OCI-M2 (cell line): ENCODE data around the gene SLC6A8.

Source experiments
- DNase-seq: peaks from one replicate; lab custom pipeline; 2025; ENCODE audit not compliant: unreplicated experiment; lab: John Stamatoyannopoulos, UW

Gene SLC6A8

DNA sequence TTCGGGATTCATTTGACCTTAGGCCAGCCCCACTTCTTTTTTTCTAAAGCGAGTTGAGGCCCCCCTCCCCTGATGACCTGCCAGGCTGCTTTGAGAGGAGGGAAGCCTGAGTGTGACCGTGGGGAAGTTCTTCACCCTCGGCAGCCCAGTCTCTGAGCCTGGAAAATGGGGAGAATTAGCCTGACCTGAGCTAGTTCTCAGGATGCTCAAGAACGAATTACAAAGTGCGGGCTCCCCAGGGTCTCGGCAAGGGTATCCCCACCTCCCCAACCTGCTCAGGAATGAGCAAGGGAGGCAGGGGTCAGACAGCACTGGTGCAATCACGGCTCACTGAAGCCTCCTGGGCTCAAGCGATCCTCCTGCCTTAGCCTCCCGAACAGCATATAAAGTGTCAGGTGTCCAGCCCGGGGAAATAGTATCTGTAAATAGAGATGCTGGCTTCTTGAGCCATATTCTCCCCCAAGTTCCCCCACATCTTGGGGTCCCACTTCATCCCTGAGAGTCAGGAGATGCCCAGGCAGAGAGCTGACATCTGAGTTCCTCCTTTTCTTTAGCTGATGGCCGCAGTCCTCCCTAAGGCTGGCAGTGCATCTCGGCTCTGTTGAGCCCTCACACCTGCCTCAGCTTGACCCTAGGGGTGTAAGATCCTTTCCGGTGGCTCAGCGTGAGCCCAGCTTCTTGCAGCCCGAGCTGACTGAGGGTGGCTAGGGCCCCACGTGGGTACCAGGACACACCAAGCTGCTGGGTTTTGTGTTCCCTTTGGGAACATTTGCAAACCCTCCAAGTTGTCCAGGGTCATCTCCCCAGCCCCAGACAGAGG lies 39.2 kb upstream of the SLC6A8 start:
- no peak for DNase-seq

DNA sequence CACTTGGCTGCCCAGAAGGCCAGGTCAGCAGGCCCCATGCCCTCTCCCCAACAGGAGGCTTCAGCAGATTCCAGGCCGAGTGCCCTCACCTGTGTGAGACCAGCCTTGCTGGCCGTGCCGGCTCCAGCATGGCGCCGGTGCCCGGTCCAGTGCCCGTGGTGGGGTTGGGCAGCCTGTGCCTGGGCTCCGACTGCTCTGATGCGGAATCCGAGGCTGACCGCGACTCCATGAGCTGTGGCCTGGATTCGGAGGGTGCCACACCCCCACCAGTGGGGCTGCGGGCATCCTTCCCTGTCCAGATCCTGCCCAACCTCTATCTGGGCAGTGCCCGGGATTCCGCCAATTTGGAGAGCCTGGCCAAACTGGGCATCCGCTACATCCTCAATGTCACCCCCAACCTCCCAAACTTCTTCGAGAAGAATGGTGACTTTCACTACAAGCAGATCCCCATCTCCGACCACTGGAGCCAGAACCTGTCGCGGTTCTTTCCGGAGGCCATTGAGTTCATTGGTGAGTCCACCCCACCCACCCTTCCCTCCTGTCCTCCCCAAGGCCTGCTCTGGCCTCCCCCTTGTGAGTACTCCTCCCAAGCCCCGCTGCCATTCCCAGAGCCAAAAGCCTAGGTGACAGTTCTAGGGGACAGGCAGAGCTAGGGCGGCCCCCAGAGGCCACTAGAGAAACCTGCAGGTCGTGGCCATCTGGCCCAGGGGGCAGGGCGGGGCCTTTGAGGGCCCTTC lies 38.4 kb upstream of the SLC6A8 start:
- no peak for DNase-seq

DNA sequence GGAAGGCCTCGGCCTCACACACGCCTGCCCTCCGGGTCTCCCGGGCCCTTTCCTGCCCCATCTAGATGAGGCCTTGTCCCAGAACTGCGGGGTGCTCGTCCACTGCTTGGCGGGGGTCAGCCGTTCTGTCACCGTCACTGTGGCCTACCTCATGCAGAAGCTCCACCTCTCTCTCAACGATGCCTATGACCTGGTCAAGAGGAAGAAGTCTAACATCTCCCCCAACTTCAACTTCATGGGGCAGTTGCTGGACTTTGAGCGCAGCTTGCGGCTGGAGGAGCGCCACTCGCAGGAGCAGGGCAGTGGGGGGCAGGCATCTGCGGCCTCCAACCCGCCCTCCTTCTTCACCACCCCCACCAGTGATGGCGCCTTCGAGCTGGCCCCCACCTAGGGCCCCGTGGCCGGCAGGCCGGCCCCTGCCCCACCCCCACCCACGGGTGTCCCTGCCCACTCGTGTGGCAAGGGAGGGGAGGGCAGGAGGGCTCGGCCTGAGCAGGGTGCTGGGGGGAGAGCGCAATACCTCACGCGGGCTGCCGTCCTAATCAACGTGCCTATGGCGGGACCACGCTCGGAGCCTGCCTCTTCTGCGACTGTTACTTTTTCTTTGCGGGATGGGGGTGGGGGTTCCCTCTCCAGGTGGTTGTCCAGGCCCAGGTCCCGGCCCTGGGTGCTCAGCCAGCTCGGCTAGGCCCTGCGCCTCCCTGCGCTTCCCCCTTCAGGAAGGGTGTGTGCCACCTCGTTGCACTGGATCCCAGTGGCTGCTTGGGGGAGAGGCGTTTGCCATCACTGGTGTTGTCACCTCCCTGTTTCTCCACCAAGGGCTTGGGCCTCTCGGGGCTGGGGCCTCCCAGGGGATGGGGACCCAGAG lies 37.6 kb upstream of the SLC6A8 start:
- DNase-seq, result no peak

DNA sequence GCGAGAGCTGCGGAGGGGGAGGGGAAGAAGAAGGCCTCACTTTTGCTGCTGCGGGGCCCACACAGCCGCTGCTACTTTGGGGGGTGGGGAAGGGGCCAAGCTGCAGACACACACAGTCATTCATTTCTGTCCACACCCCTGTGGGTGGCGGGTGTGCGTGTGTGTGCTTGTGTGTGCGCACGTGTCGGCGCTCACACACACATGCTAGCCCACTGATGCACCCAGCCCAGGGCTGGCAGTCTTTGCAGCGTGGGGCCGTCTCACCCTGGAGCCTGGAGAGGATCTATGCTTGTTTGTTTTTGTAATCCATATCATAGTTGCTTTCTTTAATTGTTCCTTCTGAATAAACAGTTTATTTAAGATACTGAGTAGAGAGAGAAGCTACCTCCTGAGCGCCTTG lies 36.8 kb upstream of the SLC6A8 start:
- no peak for DNase-seq

DNA sequence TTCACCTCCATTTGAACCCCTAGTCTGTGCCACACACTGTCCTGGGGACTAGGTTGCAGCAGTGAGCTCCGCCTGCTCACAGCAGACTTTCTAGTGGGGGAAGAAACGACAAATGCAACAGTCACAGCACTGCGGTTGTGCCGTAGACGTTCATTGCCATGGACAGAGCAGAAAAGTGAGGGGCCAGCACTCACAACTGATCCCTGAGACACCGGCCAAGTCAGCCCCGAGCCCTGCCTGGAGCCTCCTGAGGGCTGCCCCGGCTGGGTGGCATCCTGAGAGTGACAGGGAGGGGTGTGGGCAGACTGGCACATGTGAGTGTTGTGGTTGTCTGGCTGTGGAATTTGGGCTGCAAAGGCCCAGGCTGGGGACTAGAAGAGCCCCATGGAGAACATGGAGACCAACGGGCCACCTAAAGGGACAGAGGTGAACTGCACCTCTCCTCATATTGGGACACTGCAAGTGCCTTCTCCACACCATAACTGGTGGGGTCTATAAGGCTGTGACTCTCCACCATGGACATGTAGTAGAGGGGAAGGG lies 36.1 kb upstream of the SLC6A8 start:
- no peak for DNase-seq

DNA sequence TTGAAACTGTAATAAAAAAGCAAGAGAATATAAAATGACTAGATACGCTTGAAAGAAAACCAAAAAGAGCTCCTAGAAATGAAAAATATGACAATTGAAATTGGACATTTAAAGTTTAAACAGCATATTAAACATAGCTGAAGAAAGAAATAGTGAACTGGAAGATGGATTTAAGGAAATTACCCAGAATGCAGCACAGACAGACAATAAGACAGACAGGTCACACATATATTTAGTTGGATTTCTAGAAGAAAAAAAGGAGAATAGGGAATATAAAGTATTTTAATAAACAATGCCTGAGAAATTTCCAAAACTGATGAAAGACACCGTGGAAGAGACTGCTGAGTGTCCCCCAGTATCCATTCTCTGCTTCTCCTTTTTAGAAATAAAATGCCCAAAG lies 34.2 kb upstream of the SLC6A8 start:
- no peak for DNase-seq

DNA sequence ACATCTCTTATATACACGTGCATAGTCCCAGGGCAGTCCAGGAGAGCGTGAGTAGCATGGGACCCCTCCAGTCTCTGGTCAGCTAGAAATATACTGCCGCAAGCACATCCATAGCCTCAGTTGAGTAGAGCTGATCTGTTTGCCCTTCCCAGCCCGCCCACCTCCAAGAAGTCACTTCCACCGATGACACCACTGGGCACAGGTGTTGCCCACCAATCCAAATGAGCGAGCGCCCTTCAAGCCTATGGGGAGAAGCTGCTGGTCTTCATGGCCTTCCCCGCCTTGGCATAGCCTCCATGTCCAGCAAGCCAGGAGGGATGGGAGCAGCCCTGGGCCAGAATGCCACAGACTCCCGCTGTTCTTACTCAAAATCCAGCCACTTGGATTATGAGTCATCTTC lies 30.6 kb upstream of the SLC6A8 start:
- DNase-seq, result no peak

DNA sequence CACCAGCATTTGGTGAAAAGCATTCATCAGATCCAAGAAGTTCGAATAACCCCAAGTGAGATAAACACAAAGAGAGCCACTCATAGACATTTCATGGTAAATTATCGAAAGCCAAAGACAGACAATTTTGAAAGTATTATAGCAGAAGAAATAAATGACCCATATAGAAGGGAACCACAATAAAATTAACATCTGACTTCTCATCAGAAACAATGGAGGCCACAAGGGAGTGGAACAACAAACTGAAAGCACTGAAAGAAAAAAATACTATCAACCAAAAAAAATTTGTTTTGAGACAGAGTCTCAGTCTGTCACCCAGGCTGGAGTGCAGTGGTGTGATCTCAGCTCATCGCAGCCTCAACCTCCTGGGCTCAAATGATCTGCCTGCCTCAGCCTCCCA lies 28.5 kb upstream of the SLC6A8 start:
- DNase-seq, result no peak

DNA sequence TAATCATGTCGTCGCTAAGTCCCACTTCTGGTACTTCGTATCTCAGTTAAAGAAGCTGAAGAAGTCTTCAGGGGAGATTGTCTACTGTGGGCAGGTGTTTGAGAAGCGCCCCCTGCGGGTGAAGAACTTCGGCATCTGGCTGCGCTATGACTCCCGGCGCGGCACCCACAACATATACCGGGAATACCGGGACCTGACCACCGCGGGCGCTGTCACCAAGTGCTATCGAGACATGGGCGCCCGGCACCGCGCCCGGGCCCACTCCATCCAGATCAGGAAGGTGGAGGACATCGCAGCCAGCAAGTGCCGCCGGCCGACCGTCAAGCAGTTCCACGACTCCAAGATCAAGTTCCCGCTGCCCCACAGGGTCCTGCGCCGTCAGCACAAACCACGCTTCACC lies 25.5 kb upstream of the SLC6A8 start:
- no peak for DNase-seq

DNA sequence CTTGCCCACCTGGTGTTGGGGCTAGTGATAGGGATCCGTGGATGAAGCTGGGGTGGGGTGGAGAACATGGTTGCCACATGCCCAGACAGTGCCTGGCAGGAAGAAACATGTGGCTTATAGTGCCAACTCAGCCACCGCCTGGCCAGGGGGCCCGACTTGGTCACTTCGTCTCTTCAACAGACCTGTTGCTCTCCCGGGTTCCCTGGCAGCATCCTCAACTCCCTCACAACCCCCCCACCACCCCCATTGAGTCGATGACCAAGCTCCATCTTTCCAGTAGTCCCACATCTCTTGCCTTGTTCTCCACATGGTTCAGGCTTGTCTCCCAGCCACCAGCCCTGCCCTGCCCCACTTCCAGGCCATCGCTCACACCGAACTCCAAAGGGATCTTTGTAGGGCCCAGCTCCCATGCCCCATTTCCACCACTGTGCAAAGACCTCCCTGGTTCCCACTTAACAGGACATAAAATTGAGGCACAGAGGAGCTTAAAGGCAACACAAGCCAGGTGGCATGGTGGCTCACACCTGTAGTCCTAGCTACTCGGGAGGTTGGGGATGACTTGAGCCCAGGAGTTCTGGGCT lies 21.9 kb upstream of the SLC6A8 start:
- no peak for DNase-seq

DNA sequence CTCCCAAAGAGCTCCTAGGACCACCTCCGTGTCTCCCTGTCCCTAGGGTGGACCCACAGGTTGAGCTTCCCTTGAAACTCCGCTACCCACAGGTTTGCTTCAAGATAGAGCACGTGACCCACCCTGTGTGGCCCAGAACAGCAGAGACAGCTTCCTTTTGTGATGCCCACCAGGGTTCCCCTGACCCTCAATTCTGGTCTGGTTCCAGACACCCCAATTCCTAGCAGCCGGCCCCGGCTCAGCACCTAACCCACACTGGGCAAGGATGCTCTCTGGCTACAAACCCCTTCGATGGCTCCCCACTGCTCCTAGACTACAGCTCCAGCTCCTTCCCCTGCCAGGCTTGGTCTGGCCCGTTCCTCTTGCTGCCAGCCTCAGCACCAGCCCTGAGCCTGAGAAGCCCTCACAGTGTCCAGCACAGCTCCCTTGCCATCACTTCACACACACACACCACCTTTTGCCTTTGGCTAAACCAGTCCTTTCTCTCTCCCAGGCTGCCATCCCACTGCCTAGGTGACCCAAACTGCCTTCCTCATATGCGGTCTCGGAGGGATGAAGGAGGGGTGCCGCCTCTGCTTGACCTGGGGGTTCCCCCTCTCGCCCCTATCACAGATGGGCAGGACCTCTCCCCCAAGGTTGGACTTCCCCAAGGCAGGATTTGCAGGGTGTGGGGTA lies 20.3 kb upstream of the SLC6A8 start:
- no peak for DNase-seq

DNA sequence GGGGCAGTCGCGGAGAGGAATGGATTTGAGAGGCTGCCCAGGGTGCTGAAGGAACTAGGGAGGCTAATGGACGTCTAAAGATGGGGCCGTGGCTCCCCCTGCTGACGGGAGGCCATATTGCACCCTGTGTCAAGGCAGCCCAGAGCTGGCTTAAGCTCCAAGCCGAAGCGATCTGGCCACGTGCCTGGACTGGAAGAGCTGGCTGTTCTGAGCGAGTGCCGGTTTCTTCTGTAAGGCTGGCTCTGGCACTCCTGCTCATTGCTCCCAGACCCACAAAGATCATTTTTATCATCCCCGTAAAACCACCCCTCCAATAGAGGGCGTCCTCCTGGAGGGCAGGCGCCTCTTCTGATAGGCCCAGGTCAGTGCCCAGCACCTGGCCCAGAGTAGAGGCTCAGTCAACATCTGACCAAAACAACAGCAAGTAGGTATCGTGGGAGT lies 19.8 kb upstream of the SLC6A8 start:
- no peak for DNase-seq

DNA sequence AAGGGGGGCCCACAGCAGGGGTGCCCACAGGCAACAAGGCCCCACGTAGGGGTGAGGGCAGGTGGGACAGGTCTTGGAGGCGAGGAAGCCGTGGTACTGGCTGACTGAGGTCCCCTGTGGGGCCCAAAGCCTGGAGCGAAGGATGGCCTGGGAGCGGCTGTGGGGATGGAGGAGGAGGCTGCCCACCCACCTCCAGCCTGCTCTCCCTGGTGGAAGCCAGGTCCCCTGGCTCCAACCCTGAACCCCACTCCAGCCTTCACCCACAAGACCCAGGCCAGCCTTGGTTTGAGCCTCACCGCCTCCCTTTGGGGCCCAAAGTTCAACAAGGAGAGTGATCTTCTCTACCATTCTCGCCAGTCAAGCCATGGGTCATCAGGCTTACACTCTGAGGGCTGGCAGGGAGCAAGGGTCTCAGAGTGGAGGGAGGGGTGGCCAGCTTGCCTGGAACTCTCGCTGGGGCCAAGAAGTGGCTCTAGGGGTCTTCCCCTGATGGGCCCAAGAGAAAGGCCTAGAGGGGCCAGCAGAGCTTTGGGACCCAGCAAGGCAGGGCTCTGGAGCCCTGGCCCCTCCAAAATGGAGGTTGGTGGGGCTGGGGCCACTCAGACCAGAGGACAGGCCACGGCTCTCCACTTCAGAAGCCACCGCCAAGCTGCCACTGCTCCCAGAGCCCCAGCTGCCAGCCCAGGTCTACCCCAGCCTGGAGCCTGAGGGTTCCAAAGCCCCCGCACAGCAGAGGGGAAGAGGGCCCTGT lies 19.1 kb upstream of the SLC6A8 start:
- DNase-seq, result no peak

DNA sequence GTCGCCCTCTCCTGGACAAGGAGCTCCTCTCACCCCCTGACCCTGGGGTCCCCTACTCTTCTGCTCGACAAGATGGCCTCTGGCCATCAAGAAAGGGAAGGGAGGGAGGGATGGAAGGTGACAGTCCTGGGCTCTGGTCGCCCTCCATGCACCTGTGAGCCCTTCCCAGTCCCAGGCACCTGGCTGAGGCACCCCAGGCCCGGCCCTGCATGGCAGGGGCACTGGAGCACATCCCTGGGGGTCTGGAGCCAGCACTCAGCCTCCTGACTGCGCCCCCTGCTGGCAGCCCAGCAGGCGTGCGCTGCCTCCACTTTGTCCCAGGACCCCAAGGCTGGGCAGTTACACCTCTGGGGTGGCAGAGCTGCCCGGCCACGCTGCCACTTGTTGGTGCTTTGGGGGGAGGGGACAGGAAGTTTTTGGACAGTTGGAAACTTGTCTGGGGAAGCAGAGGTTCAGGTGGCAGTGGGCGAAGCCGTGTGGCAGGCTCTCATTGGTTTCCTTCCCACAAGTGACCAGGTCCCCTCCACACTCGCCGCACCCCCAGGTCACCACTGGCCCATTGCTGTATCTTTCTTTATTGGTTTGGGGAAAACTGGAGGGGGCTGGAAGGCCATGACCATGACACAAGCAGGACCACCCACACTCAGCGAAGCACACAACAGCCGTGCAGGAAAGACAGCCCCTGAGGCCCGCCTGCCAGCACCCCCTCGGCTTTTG lies 18.4 kb upstream of the SLC6A8 start:
- DNase-seq, result no peak

DNA sequence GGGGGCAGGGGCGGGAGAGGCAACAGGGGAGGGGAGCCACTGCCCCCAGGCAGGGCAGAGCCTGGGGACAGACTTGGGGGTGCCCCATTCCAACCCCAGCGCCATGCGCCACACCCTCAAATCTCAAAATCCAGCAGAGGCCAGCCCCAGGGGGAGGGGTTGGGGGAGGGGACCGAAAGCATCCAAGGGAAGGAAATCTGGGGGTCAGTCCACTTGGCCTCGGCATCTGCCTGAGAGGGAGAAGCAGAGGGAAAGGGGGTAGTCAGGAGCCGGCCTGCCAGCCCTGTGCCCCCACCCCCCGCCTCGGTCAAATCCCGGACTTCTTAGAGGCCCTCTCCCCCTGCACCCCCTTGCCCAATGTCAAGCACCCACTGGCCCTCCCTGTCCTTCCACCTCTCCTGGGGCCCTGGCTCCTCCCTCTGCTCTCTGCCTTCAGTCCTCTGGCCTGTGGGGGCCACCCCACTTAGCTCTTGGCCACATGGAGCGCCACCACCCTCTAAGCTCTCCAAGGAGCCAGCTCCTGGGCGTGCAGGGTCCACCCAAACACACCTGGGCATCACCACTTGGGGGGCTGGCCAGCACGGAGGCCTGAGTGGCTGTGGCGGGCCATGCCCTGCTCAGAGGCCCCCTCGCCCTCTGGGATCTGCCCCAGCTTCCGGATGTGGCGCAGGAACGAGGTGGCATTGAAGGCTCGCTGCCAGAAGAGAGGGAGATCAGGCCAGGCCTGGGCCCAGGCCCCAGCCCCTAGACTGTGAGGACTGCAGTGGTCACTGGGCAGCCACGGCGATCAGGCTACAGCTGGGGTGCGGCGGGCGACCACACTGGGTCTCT lies 17.6 kb upstream of the SLC6A8 start:
- no peak for DNase-seq

DNA sequence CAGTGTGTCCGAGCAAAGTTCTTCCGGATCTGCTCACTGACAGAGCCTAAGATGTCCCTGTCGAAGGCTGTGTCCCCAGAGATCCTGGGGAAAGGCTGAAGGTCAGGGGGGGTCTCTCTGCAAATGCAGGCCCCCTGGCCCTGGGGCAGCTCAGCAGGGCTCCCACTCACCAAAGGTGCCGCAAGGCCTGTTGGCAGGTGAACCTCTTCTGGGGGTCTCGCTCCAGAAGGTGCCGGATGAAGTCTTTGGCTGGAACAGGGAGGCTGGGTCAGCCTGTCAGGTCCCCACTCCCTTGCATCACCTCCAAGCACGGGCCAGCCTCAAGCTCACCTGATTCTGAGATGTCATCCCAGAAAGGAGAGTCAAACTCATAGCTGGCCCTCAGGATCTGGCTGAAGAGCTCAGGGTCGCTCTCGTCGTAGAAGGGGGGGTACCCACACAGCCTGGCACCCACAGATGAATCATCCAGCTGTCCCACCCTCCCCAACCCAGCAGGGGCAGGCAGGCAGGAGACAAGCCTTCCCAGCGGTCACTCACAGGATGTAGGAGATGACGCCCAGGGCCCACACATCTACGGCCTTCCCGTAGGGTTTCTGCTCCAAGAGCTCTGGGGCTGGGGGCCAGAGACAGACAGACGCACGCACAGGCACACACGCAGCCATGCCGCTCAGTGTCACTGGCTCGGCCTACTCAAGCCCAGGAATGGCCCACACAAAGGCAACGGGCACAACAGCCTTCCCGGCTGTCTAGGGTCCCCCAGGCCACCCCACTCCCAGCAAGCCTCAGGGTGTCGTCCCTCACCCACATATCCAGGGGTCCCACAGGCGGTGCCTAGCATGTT lies 16.8 kb upstream of the SLC6A8 start:
- DNase-seq, result no peak
